Measurements from ENCODE around the gene CBFA2T3. TPM values are rescaled to one million over a fixed set of nuclear protein-coding genes. Genes with fewer than 3 reads are reported as not detected.

CBFA2T3 gene
- polyA plus RNA-seq, 1 experiment: not detected

DNA sequence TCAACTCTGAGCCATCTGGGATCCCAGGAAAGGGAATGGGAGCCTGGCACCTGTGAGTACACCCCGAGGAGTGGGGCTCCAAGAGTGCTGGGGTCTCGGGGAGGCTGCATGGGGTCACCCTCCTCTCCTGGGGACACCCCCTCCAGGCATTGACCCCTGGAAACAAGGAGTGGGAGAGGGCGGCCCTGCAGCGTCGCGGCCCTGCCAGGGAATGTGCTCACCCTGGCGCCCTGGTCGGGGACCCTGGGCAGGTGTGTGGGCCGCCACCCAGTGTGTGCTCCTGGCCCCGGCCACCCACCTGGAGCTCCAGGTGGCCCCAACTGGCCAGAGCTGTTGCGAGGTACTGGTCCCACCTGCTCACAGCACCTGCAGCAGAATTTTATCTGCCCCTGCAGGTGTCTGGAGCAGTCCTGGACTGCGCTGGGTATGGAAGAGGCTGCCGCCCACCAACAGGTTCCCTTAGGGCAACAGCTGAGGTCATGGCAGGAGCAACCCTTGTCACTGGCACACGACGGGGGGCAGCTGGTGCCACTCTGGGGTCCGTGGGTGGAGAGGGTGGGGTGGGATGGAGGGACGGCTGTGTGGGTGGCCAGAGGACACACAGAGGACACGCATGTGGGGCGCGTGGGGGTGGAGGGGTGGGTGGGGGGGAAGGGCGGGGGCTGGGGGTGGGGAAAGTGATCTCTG lies 105.1 kb downstream of the CBFA2T3 start:
- Histone ChIP-seq H3K36me3 (ENCODE audit: control insufficient read depth, insufficient read depth, low read length) (no peaks in the 10 kb centered on the region), H3K4me3 (ENCODE audit: low read depth, low read length) (no peak overlapping the region), H3K27me3 (ENCODE audit: control insufficient read depth, insufficient read depth, low read length) (peaks cover 10% of the 10 kb centered on the region)
- no peak for DNase-seq (ENCODE audit: low read depth)
- TF ChIP-seq, protein P1, sequence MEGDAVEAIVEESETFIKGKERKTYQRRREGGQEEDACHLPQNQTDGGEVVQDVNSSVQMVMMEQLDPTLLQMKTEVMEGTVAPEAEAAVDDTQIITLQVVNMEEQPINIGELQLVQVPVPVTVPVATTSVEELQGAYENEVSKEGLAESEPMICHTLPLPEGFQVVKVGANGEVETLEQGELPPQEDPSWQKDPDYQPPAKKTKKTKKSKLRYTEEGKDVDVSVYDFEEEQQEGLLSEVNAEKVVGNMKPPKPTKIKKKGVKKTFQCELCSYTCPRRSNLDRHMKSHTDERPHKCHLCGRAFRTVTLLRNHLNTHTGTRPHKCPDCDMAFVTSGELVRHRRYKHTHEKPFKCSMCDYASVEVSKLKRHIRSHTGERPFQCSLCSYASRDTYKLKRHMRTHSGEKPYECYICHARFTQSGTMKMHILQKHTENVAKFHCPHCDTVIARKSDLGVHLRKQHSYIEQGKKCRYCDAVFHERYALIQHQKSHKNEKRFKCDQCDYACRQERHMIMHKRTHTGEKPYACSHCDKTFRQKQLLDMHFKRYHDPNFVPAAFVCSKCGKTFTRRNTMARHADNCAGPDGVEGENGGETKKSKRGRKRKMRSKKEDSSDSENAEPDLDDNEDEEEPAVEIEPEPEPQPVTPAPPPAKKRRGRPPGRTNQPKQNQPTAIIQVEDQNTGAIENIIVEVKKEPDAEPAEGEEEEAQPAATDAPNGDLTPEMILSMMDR (IDR thresholded peaks at IDR 0.05; ENCODE audit: insufficient read depth, low read depth, low read length): no peak
- ChIA-PET CTCF (no interaction called here), POLR2A (interaction anchor here (0.6 kb wide), 1 partner anchor 58 kb away, joined by 5 read pairs; no protein-coding TSS in a partner anchor)

DNA sequence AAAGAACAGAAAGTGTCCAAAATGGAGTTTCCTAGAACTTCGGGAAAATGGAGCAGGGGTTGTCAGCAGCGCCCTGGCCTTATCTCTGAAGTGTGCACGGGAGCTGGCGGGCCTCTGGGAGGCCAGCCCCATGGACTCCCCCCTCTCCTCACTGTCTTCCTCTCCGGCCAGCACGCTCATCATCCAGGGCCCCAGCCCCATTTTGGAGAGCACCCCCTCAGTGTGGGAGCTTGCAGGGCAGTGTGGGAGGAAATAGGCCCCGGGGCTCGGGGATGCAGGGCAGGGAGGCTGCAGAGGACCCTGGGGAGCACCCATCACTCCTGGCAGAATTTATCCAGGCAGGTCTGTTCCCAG lies 105.7 kb downstream of the CBFA2T3 start:
- Histone ChIP-seq H3K36me3 (ENCODE audit: control insufficient read depth, insufficient read depth, low read length) (no peaks in the 10 kb centered on the region), H3K4me3 (ENCODE audit: low read depth, low read length) (no peak overlapping the region), H3K27me3 (ENCODE audit: control insufficient read depth, insufficient read depth, low read length) (peaks cover 10% of the 10 kb centered on the region)
- ChIA-PET POLR2A (no interaction called here), CTCF (no interaction called here)
- DNase-seq (ENCODE audit: low read depth): no peak
- TF ChIP-seq, protein P1 (IDR thresholded peaks at IDR 0.05; ENCODE audit: insufficient read depth, low read depth, low read length): no peak

- POLR2A ChIA-PET: no interaction called here
- Histone ChIP-seq H3K4me3 (ENCODE audit: low read depth, low read length) (no peak overlapping the region), H3K36me3 (ENCODE audit: control insufficient read depth, insufficient read depth, low read length) (no peaks in the 10 kb centered on the region), H3K27me3 (ENCODE audit: control insufficient read depth, insufficient read depth, low read length) (peaks cover 10% of the 10 kb centered on the region)
- TF ChIP-seq, protein P1 (IDR thresholded peaks at IDR 0.05; ENCODE audit: insufficient read depth, low read depth, low read length): no peak
- CTCF ChIA-PET: no interaction called here
- no peak for DNase-seq (ENCODE audit: low read depth)
Measured at GRCh38 chr16:88870608-88871348, 106.2 kb downstream of the CBFA2T3 start.

DNA sequence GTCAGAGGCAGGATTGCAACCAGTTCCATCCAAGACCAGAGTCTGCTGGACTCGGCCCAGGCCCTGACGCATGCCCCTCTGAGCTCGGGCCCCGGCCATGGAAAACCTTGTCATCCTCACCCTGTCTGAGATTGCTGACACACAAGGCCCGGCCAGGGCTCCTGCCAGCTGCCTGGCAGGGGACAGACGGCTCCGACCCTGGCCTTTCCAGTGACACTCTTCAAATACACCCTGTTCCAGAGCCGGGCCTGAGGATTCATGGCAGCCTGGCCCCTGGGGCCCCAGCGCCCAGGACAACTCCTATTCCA lies 107.4 kb downstream of the CBFA2T3 start:
- no peak for DNase-seq (ENCODE audit: low read depth)

More for the DNA sequence above, 107.4 kb downstream of the CBFA2T3 start:
- TF ChIP-seq, protein P1 (IDR thresholded peaks at IDR 0.05; ENCODE audit: insufficient read depth, low read depth, low read length): no peak
- no peak overlapping the region for H3K4me3 ChIP-seq (ENCODE audit: low read depth, low read length)
- ChIA-PET POLR2A (no interaction called here), CTCF (interaction anchor here (1.3 kb wide), 1 partner anchor 11 kb away, joined by 6 read pairs; no protein-coding TSS in a partner anchor)
- H3K36me3 ChIP-seq (ENCODE audit: control insufficient read depth, insufficient read depth, low read length): no peaks in the 10 kb centered on the region
- H3K27me3 ChIP-seq (ENCODE audit: control insufficient read depth, insufficient read depth, low read length): peaks cover 10% of the 10 kb centered on the region

Measured in BJ (cell line).